ENCODE results near the gene YAE1.

Gene YAE1

GRCh38 chr7:39557222-39557621 is 9.0 kb upstream of the YAE1 start:
- DNase-seq: no peak

- DNase-seq: no peak
Observed at GRCh38 chr7:39557911-39558310, 8.3 kb upstream of the YAE1 start.

DNA sequence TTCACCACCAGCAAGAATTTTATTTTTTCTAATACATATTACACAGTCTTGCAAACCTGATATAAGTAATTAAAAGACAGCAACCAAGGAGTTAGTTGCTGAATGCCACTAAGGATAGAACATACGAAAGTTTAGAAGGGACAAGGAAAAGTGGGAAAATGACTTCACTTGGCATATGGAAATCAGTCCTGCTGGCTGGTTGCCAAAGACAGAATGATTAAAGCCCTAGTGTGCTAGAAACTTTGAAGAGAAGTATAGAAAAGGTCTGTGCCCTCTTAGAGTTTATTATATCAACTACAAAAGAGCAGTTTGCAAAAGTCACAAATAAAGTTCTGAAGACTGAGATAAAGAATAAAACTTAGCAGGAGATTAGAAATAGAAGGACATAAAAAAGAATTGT is 5.8 kb upstream of the YAE1 start:
- no peak for DNase-seq

DNA sequence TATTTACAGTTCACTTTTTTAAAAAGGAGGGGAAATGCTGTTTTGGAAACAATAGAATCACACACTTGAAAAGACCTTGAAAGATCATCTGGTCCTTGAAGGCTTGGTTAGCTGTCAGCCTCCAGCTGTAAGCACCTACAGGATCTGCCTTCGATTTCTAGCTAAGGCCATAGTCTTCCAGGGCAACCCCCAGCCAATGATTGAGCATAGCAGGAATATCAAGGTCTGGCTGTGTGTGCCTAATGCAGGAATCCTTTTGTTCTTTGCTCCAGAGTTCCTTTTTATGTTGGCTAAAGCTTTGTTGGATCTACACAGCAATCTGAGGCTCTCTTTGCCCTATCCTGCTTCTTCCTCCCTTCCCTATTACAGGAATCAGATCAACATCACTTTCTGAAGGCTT is 5.2 kb upstream of the YAE1 start:
- DNase-seq: no peak

GRCh38 chr7:39565538-39565937 is 666 bp upstream of the YAE1 start:
- no peak for DNase-seq

DNA sequence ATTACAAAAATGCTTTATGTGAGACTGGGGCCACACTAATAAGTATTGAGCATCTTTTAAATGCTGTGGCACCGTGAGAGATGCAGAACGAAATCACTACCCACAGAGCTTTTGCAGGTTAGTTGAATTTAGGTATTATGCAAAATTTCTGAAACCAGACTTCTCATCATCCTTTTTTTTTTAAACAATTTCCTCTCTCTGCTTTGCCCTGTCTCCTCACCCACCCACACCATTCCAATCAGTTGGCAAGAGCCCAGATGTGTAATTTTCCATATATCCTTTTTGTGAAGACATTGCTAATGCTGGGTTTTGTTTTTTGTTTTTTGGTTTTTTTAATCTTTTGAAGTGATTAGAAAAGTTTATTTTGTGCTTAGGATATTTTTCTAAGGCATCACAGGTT is 1.1 kb downstream of the YAE1 start:
- no peak for DNase-seq

DNA sequence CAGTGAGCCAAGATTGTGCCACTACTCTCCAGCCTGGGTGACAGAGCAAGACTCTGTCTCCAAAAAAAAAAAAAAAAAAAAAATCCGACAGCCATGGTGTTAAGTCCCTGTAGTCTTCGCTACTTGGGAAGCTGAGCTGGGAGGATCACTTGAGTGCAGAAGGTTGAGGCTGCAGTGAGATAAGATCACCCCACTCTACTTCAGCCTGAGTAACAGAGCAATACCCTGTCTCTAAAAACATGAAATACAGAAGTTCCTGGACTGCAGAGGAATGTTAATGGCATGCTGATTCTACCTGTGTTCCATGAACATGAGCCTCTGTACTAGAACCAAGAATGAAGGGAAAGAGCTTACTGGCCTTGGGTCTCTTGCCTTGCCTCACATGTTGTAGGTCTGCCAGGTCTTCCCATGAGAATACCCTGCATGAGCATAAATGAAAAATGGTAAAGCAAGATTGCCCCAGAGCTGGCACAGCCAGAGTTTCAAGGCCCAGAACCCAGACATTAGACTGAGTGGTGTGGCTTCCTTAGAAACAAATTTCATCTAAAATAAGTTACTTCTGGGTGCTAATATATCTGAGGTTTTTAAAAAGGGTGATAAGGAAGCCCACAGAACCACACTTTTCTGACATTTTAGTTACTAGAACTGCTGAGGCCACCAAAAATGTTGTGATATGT is 8.6 kb downstream of the YAE1 start:
- DNase-seq: no peak

DNA sequence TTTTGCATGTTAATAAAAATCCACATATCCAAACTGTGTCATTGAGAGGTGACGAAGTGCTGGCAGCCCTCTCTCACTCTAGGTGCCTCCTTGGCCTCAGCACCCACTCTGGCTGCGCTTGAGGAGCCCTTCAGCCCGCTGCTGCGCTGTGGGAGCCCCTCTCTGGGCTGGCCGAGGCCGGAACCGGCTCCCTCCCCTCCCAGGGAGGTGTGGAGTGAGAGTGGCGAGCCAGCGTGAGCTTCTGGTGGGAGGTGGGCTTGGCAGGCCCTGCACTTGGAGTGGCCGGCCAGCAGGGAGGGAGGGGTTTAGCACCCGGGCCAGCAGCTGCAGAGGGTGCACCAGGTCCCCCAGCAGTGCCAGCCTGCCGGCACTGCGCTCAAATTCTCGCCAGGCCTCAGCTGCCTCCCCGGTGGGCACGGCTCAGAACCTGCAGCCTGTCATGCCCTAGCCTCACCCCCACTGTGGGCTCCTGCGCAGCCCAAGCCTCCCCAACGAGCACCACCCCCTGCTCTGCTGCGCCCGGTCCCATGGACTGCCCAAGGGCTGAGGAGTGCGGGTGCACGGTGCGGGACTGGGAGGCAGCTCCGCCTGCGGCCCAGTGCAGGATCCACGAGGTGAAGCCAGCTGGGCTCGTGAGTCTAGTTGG is 11.1 kb downstream of the YAE1 start:
- no peak for DNase-seq

- peak; percentile 76 to 88 for DNase-seq
Observed at GRCh38 chr7:39580149-39580874, 14.1 kb downstream of the YAE1 start.

DNA sequence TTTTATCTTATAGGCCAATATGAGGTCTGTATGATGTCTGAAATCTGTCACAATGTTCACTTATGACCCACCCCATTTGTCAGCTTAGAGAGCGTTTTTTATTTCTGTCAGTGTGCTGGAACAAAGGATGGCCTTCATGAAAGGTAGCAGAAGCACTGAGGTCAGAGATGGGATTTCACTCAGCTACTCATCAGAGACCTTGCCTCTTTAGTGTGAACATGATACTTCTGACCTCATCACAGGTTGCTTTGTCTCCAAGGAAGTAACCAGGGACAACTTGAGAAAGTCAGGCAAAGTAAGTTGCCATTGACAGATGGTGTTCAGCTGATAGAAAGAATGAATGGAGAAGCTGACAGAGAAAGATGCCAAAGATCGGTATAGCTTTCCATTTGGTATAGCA is 16.3 kb downstream of the YAE1 start:
- DNase-seq: no peak

- DNase-seq: no peak
Observed at GRCh38 chr7:39583539-39583938, 17.3 kb downstream of the YAE1 start.

GRCh38 chr7:39587393-39587792 is 21.2 kb downstream of the YAE1 start:
- DNase-seq: no peak

GRCh38 chr7:39588416-39588815 is 22.2 kb downstream of the YAE1 start:
- DNase-seq: no peak

DNA sequence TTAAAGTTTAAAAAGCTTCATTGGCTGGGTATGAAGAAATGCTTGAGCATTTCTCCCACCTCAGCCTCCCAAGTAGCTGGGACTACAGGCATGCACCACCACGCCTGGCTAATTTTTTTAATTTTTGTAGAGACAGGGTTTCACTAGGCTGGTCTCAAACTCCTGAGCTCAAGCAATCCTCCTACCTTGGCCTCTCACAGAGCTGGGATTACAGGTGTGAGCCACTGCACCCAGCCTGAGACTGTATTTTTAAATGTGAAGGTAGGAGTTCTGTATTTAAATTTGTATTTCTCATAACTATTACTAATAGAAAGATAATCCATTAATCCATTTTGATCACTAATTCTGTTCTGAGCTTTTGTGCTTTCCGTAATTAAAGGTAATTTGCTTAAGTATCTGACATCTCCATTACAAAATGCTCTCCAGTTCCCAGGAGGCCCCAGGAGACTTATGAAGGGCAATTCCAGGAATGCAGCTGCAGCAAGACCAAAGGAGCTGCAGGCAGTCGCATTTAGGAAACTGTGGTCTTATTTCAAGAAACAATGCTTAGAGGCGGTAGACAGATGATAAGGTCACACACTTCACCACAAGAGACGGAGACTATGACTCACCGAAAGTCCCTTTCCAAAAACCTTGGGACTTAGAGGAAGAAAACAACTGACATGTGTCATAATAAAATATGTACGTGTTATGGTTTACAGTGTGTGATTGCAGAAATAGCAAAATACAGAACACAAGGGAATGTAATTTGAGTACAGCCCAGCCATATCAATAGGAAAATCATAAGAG is 23.3 kb downstream of the YAE1 start:
- DNase-seq: no peak

DNA sequence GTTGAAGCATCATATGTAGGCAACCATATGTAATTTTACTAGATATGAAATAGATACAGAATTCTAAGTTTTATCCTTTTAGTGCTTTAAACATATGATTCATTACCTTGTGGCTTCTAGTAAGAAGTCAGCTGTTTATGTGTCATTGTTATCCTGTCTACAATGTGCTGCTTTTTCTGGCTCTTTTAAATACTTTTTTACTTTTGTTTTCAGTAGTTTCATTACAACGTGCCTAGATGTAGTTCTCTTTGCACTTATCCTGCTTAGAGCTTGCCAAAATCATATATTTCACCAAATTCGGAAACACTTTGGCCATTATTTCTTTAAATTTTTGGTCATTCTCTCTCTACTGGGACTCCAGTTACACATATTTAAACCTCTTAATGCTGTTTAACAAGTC is 26.4 kb downstream of the YAE1 start:
- DNase-seq: no peak

DNA sequence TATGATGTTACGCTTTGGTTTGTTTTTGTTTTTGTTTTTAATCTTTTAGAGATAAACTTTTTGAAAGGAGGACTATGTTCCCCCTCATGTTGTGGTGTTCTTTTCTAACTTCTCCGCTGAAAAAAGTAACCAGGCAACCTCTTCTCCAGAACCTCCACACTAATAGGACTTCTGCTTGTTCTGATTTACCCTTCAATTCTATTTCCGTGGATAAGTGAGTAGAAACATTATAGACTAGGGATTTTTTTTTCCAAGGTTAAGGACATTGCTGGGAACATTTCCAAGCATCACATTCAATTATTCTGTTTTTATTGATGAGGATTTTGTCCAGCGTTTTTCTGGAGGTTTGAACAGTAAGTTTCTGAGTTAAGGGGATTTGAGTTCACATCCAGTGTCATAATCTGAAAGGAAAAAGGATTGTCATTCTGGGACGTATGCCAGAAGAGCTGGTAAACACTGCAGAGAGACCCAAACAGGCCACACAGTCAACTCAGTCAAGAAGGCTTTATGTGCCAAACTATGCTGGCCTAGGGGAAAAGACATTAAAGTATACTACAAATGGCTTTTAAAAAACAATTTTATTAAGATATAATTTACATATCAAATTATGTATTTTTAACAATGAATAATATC is 28.9 kb downstream of the YAE1 start:
- peak in 1 of 2 donors; percentile 43 for DNase-seq

DNA sequence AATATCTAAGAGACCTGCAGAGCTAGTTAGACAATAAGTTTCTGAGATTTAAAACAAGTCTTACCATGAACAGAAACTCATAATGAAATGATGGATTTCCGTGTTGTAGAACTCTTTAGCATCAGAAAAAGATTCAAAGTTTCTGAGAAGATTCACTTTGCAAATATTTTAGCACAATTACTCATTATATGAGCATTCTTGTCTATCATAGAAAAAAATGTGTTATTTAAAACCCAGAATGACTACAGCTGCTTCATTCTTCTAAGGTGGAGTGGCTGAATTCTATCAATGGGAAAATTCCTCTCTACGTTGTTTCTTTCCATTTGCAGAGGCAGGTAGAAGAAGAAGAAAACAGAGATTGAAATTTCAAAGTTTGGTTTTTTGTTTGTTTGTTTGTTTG is 36.1 kb downstream of the YAE1 start:
- DNase-seq: no peak

GRCh38 chr7:39603924-39604323 is 37.7 kb downstream of the YAE1 start:
- DNase-seq: no peak

DNA sequence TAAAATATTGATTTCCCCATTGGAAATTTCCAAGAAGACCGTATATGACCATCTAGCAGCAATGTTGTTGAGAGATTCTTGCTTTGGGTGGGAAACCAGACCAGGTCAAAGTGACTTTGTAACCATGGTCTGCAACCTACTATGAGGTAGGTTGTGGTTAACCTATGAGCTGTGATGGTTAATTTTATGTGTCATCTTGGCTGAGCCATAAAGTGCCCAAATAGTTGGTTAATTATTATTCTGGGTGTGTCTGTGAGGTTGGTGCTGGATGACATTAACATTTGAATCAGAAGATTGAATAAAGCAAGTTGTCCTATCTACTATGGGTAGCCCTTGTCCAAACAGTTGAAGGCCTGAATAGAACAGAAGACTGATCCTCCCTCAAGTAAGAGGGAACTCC is 38.9 kb downstream of the YAE1 start:
- DNase-seq: no peak

GRCh38 chr7:39606352-39606751 is 40.1 kb downstream of the YAE1 start:
- no peak for DNase-seq

DNA sequence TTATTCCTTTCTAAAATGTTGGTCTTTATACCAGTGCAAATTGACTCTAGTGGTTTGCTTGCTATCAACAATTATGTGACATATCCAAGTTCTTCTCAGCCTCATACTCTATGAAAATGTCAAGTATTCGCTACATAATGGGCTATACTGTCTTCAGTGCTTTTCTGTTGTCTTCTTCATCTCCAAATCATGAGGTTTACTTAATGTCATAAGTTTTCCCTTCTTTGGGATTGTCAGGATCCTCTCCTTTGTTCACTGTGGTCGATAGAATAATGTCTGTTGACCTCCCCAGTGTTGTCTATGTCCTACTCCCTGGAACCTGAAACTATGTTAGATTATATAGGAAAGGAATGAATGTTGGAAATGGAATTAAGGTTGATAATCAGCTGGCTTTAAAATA is 40.7 kb downstream of the YAE1 start:
- no peak for DNase-seq

GRCh38 chr7:39607865-39608264 is 41.7 kb downstream of the YAE1 start:
- no peak for DNase-seq

DNA sequence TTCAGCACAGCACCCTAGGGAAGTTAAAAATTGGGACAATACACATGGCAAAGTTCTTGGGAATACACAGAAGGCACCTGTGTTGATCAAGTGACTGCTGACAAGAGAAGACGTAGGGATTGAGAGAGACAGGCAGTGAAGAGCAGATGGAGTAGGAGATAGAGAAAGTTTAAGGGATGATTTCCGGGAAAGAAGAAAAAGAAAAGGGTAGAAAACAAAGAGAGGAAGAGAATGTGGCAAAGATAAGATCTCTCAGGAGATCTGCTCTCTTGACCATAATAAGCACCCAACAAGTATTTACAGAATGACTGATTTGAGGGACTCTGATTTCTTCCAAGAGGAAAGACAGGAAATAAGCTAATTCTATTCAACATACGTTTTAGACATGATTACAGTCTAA is 42.1 kb downstream of the YAE1 start:
- DNase-seq: no peak

All from hippocampal formation (tissue), 2 donors.